Pons (tissue), 1 donor: ENCODE measurements around the gene EZR.

Experiments used
- DNase-seq: peaks from one replicate; pipeline ENCODE4 v3.0.0-alpha.2; 2016; ENCODE audit warnings: low spot score

Gene EZR

GRCh38 chr6:158817728-158818580, 1.2 kb downstream of the EZR start:
- DNase-seq: peak; percentile 22

- DNase-seq: peak; percentile 16
These were observed 2.1 kb downstream of the EZR start for GRCh38 chr6:158816803-158817727.

- DNase-seq: no peak
These were observed 2.8 kb downstream of the EZR start for GRCh38 chr6:158816329-158816728.

- no peak for DNase-seq
These were observed 3.3 kb downstream of the EZR start for GRCh38 chr6:158815907-158816306.

GRCh38 chr6:158815379-158815724, 3.8 kb downstream of the EZR start:
- no peak for DNase-seq

GRCh38 chr6:158813032-158813431, 6.1 kb downstream of the EZR start:
- DNase-seq: no peak

- no peak for DNase-seq
These were observed 6.6 kb downstream of the EZR start for GRCh38 chr6:158812611-158813010.

GRCh38 chr6:158810155-158811095, 8.7 kb downstream of the EZR start:
- no peak for DNase-seq

- DNase-seq: no peak
These were observed 10.1 kb downstream of the EZR start for GRCh38 chr6:158808941-158809678.

- DNase-seq: no peak
These were observed 10.7 kb downstream of the EZR start for GRCh38 chr6:158808442-158808833.

GRCh38 chr6:158807515-158808441, 11.4 kb downstream of the EZR start:
- no peak for DNase-seq

- no peak for DNase-seq
These were observed 13.3 kb downstream of the EZR start for GRCh38 chr6:158805698-158806377.

GRCh38 chr6:158804207-158804606, 15.0 kb downstream of the EZR start:
- no peak for DNase-seq

- DNase-seq: peak; percentile 32
These were observed 15.4 kb downstream of the EZR start for GRCh38 chr6:158803733-158804143.

- DNase-seq: no peak
These were observed 17.4 kb downstream of the EZR start for GRCh38 chr6:158801655-158802294.

GRCh38 chr6:158799051-158799792, 19.9 kb downstream of the EZR start:
- DNase-seq: no peak

GRCh38 chr6:158798311-158798710, 20.9 kb downstream of the EZR start:
- no peak for DNase-seq
